A549 (cell line): ENCODE data around the gene DDR2. TPM values are rescaled to one million over a fixed set of nuclear protein-coding genes. Genes with fewer than 3 reads are reported as not detected.

Source experiments
- polyA plus RNA-seq, 4 experiments: library from polyadenylated mRNA; depleted of rRNA in 3 of 4; stranded (reverse); fragments of >200 nt; fragmentation: RNase III in 1 of 4; extraction: RNeasy Plus Mini Kit Qiagen cat#74134 plus additional on column Dnase treatment in 1 of 4; gene quantifications; 2 replicates in 3 of 4; 3 replicates in 1 of 4; pipeline ENCODE4 v1.2.3, GENCODE V29; 2011 to 2017
- small RNA-seq, 6 experiments: library from RNA; depleted of rRNA; stranded (forward); fragments of <200 nt; gene quantifications; one replicate each; pipeline ENCODE3, GENCODE V24; 2012

DDR2 gene
- polyA plus RNA-seq, 2 of the 4 experiments (the other 2 are of a cell fraction): 0.14 to 0.49 TPM

Small RNA genes within 50 kb of the gene (small RNA-seq; reads per million reads assigned to genes)
- 0 reads per million in 6 experiments for gene RN7SL861P

Other genes with a start within 250 kb of the DDR2 start
- 0.04 TPM in 1 of 2 replicates, not detected in the other for gene SH2D1B, start 220.3 kb upstream of the DDR2 start, polyA plus RNA-seq (2011; rRNA removed)
- not detected in 3 replicates for gene SH2D1B, start 220.3 kb upstream of the DDR2 start, polyA plus RNA-seq (2017; fragmentation: RNase III; extraction: RNeasy Plus Mini Kit Qiagen cat#74134 plus additional on column Dnase treatment)
- 33.0 and 42.2 TPM in 2 replicates for gene UHMK1, start 134.6 kb upstream of the DDR2 start, polyA plus RNA-seq (2011; rRNA removed)
- 20.2 to 21.7 TPM (median 21.0 TPM) in 3 replicates for gene UHMK1, start 134.6 kb upstream of the DDR2 start, polyA plus RNA-seq (2017; fragmentation: RNase III; extraction: RNeasy Plus Mini Kit Qiagen cat#74134 plus additional on column Dnase treatment)
- gene UAP1, start 70.7 kb upstream of the DDR2 start, polyA plus RNA-seq (2011; rRNA removed): 22.8 and 25.3 TPM in 2 replicates
- 19.8 to 21.5 TPM (median 19.8 TPM) in 3 replicates for gene UAP1, start 70.7 kb upstream of the DDR2 start, polyA plus RNA-seq (2017; fragmentation: RNase III; extraction: RNeasy Plus Mini Kit Qiagen cat#74134 plus additional on column Dnase treatment)
- gene HSD17B7, start 158.2 kb downstream of the DDR2 start, polyA plus RNA-seq (2011; rRNA removed): 22.1 and 23.4 TPM in 2 replicates
- 10.4 to 14.6 TPM (median 14.0 TPM) in 3 replicates for gene HSD17B7, start 158.2 kb downstream of the DDR2 start, polyA plus RNA-seq (2017; fragmentation: RNase III; extraction: RNeasy Plus Mini Kit Qiagen cat#74134 plus additional on column Dnase treatment)
- not detected in 2 replicates for gene CCDC190, start 228.7 kb downstream of the DDR2 start, polyA plus RNA-seq (2011; rRNA removed)
- gene CCDC190, start 228.7 kb downstream of the DDR2 start, polyA plus RNA-seq (2017; fragmentation: RNase III; extraction: RNeasy Plus Mini Kit Qiagen cat#74134 plus additional on column Dnase treatment): not detected in 3 replicates